OCI-LY7 (cell line): ENCODE measurements around the gene NUDT3. TPM values are rescaled to one million over a fixed set of nuclear protein-coding genes. Genes with fewer than 3 reads are reported as not detected.

Experiments
- BruUV-seq: library from RNA; stranded (reverse); fragments of 400-500 nt; replicated peaks from 2 replicates; lab custom pipeline; 2021; lab: Mats Ljungman, UMichigan
- CTCF ChIA-PET: fragments of 300-600 bp; sonication (Branson Sonifier 250); formaldehyde crosslinking; loops from one replicate; lab custom pipeline; 2022; ENCODE audit warnings: antibody characterized with exemption; ENCODE audit not compliant: unreplicated experiment; lab: Charles Lee
- POLR2A ChIA-PET: fragments of 300-600 bp; sonication (Branson Sonifier 250); formaldehyde crosslinking; loops from one replicate; lab custom pipeline; 2022; ENCODE audit warnings: antibody characterized with exemption; lab: Charles Lee
- DNase-seq: peaks from one replicate; pipeline ENCODE4 v3.0.0-alpha.2; 2015; ENCODE audit warnings: low spot score
- H2AFZ ChIP-seq: fragments of 200-600 bp; sonication (generic), shearing (Covaris generic); 2 replicates; pipeline ENCODE4 v1.6.1; 2014; ENCODE audit warnings: mild to moderate bottlenecking, antibody characterized with exemption, low read length, moderate library complexity
- H3K27ac ChIP-seq: fragments of 200-600 bp; sonication (generic); 2 replicates; pipeline ENCODE4 v1.5.1; 2014; ENCODE audit warnings: mixed run types, low read depth, mild to moderate bottlenecking, moderate library complexity, low read length, inconsistent platforms; ENCODE audit not compliant: poor library complexity, severe bottlenecking
- H3K36me3 ChIP-seq: fragments of 200-600 bp; sonication (generic); 2 replicates; pipeline ENCODE4 v1.6.1; 2014; ENCODE audit warnings: mild to moderate bottlenecking, antibody characterized with exemption, low read length, moderate library complexity, mixed read lengths; ENCODE audit not compliant: insufficient read depth
- H3K4me1 ChIP-seq: fragments of 200-600 bp; sonication (generic); 2 replicates; pipeline ENCODE4 v1.5.1; 2014; ENCODE audit warnings: mild to moderate bottlenecking, low read length; ENCODE audit not compliant: insufficient read depth, poor library complexity, severe bottlenecking
- H3K4me2 ChIP-seq: fragments of 200-600 bp; sonication (generic); 2 replicates; pipeline ENCODE4 v1.6.1; 2014; ENCODE audit warnings: mild to moderate bottlenecking, low read length
- H3K4me3 ChIP-seq: fragments of 200-600 bp; sonication (generic); 2 replicates; pipeline ENCODE4 v1.5.1; 2014; ENCODE audit warnings: mild to moderate bottlenecking, low read depth, low read length; ENCODE audit not compliant: poor library complexity, severe bottlenecking
- H3K79me2 ChIP-seq: fragments of 200-600 bp; sonication (generic); 2 replicates; pipeline ENCODE4 v1.6.1; 2016; ENCODE audit warnings: low read depth, mild to moderate bottlenecking, low read length, moderate library complexity, mixed read lengths; ENCODE audit not compliant: insufficient read depth
- H3K9me2 ChIP-seq: fragments of 200-600 bp; sonication (generic); 2 replicates; pipeline ENCODE4 v1.6.1; 2016; ENCODE audit warnings: mild to moderate bottlenecking, low read length, mixed read lengths; ENCODE audit not compliant: insufficient read depth
- H3K9me3 ChIP-seq: fragments of 200-600 bp; sonication (generic); 2 replicates; pipeline ENCODE4 v1.6.1; 2014; ENCODE audit warnings: mild to moderate bottlenecking, mixed run types, low read length, mixed read lengths
- H4K20me1 ChIP-seq: fragments of 200-600 bp; sonication (generic); 2 replicates; pipeline ENCODE4 v1.6.1; 2014; ENCODE audit warnings: mild to moderate bottlenecking, antibody characterized with exemption, low read length, moderate library complexity, mixed read lengths; ENCODE audit not compliant: insufficient read depth
- CTCF ChIP-seq: fragments of 200-600 bp; sonication (generic); conservative IDR thresholded peaks from 2 replicates; pipeline ENCODE4 v1.5.1; 2014; ENCODE audit warnings: mild to moderate bottlenecking, antibody characterized with exemption, low read length, moderate library complexity, mixed read lengths
- EZH2phosphoT487 ChIP-seq: fragments of 200-600 bp; sonication (generic); IDR thresholded peaks from 2 replicates; pipeline ENCODE4 v1.6.1; 2018; ENCODE audit warnings: low read depth, borderline replicate concordance, mild to moderate bottlenecking, mixed run types, antibody characterized with exemption, low read length, moderate library complexity, mixed read lengths
- intact Hi-C: fragments of 100-400 bp; cut with micrococcal nuclease; formaldehyde crosslinking; loops from one replicate; pipeline ENCODE4 v1.10.0; 2022; ENCODE audit not compliant: unreplicated experiment
- total RNA-seq, 2 experiments: library from RNA; depleted of rRNA in 1 of 2; stranded (reverse); fragments of >200 nt in 1 of 2; shearing (Covaris generic) in 1 of 2; gene quantifications; 2 replicates each; pipeline ENCODE4 v1.2.3, GENCODE V29; 2014 to 2022

Gene NUDT3
- total RNA-seq, 2 experiments from 2014 or later: 30.7 to 43.0 TPM

- no peaks in the 10 kb centered on the region for H3K9me3 ChIP-seq
Observed at GRCh38 chr6:34414999-34415858, 22.8 kb upstream of the NUDT3 start.

GRCh38 chr6:34412643-34413214 lies 20.3 kb upstream of the NUDT3 start:
- Histone ChIP-seq H3K27ac (no peak overlapping the region), H3K4me3 (no peak overlapping the region), H3K79me2 (no peaks in the 10 kb centered on the region), H3K4me1 (no peaks in the 10 kb centered on the region), H3K9me2 (no peaks in the 10 kb centered on the region), H2AFZ (no peak overlapping the region), H3K9me3 (no peaks in the 10 kb centered on the region), H3K4me2 (no peak overlapping the region), H3K36me3 (peaks cover 61% of the 10 kb centered on the region), H4K20me1 (no peaks in the 10 kb centered on the region)
- intact Hi-C loops: no loop called here
- TF ChIP-seq CTCF (no peak), EZH2phosphoT487 (no peak)
- ChIA-PET POLR2A (no interaction called here), CTCF (no interaction called here)
- BruUV-seq: no TSS peak
- DNase-seq: no peak

More at GRCh38 chr6:34414999-34415858, 22.8 kb upstream of the NUDT3 start:
- peaks cover 86% of the 10 kb centered on the region for H3K36me3 ChIP-seq
- no peaks in the 10 kb centered on the region for H4K20me1 ChIP-seq
- H3K4me2 ChIP-seq: no peak overlapping the region
- H3K79me2 ChIP-seq: peaks cover 4% of the 10 kb centered on the region; the same call in 1 of the 2 replicates
- peak; percentile 69 for DNase-seq
- H3K4me1 ChIP-seq: no peaks in the 10 kb centered on the region
- intact Hi-C loops: loop anchor here (1.0 to 2.0 kb wide), 2 partner anchors 166 to 218 kb away; partner anchors contain the start of gene SMIM29
- H3K4me3 ChIP-seq: no peak overlapping the region
- no TSS peak for BruUV-seq
- H2AFZ ChIP-seq: no peak overlapping the region
- H3K27ac ChIP-seq: no peak overlapping the region
- TF ChIP-seq EZH2phosphoT487 (no peak), CTCF (peak; percentile 82)
- ChIA-PET POLR2A (interaction anchor here (0.6 to 2.7 kb wide), 9 partner anchors 11 to 1008 kb away, joined by 3 to 14 read pairs (median 6); partner anchors contain the start of genes HMGA1, RPS10 and SMIM29), CTCF (interaction anchor here (2.3 kb wide), 1 partner anchor 167 kb away, joined by 18 read pairs; the partner anchor contains the start of gene SMIM29)
- H3K9me2 ChIP-seq: no peaks in the 10 kb centered on the region
